GM21515 (cell line): Measurements from ENCODE around the gene MMP24.
"Not testable (repeated sequence)": the region's sequence is repeated elsewhere in the genome, so short reads cannot be mapped to it uniquely, and the experiment has no call there.

Experiments
- ATAC-seq: cut with Tn5 transposase; IDR thresholded peaks from one replicate; pipeline ENCODE4 v1.9.1; 2021; ENCODE audit not compliant: unreplicated experiment

Gene MMP24

DNA sequence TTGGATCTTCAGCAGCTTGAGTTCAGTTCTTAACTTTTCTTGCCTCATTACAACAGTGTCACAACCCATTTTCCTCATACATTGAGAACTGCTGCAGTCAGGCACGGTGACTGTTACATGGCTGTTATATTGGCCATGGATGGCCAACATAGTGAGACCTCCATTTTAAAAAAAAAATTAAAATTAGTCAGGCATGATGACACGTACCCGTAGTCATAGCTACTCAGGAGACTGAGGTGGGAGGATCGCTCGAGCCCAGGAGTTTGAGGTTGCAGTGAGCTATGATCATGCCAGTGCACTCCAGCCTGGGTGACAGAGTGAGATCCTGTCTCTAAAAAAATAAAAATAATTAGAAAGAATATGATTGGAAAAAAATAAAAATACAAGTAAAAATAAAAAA, 9.9 kb upstream of the MMP24 start:
- no peak for ATAC-seq

DNA sequence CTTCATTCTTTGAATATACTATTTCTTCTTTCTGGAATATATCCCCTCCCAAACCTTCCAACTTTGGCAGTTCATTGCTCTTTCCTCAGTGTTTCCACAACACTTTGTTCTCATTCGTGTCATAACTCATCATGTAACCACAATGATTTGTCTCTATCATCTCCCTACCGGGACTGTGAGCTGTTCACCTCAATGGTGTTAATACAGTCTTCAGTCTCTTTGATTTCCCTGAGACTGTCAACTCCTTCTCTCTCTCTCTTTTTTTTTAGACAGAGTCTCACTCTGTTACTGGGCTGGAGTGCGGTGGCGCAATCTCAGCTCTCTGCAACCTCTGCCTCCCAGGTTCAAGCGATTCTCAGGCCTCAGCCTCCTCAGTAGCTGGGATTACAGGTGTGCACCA, 2.5 kb upstream of the MMP24 start:
- no peak for ATAC-seq

DNA sequence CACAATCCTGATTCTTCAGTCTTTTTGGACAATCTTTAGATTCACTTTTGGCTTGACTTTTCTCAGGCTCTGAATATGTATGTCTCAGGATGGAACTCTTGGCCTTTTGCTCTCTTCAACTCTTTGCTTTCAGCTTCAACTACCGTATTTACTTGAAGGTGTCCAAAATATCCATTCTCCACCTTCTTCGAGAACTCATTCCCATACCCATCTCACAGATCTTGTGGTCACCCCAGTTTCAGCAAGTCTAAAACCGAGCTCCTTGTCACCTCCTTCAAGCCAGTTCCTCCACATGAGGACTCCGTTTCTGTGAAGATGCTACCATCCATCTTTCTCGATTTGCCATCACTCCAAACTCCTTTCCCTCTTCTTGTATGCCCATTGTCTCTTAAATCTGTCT, 2.0 kb upstream of the MMP24 start:
- ATAC-seq: no peak

DNA sequence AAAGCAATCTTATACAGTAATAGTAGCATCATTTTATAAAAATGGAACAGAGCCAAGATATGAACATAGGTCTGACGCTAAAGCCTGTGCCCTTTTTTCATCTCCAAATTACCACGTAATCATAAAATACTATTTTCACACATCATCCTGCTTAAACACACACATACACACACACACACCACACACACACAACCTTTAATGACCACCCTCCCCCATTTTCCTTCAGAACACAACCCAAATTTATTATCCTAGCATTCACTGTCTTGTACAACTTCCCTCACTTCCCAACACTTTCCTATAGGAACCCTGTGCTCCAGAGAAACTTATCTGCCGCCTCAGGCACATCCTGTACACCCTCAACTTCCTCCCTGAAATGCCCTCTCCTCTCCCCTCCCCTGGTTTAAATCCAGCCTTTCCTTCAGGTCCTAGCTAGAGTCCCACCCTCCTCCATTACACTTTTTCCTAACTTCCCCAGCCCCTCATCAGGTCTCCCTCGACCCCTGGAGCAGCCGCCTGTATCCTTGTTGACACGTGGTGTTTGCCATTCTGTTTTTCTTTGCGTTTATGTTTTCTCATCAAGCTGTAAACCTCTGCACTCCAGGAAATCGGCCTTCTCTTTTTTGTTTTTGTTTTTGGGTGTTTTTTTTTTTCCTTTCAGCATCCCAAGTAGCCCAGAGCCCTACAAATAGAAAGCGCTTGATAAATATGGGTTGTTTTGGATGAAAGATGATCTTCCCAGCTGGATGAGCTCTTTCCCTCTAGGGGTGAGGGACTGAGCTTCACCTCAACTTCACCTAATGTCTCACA, 968 bp upstream of the MMP24 start:
- ATAC-seq: no peak

DNA sequence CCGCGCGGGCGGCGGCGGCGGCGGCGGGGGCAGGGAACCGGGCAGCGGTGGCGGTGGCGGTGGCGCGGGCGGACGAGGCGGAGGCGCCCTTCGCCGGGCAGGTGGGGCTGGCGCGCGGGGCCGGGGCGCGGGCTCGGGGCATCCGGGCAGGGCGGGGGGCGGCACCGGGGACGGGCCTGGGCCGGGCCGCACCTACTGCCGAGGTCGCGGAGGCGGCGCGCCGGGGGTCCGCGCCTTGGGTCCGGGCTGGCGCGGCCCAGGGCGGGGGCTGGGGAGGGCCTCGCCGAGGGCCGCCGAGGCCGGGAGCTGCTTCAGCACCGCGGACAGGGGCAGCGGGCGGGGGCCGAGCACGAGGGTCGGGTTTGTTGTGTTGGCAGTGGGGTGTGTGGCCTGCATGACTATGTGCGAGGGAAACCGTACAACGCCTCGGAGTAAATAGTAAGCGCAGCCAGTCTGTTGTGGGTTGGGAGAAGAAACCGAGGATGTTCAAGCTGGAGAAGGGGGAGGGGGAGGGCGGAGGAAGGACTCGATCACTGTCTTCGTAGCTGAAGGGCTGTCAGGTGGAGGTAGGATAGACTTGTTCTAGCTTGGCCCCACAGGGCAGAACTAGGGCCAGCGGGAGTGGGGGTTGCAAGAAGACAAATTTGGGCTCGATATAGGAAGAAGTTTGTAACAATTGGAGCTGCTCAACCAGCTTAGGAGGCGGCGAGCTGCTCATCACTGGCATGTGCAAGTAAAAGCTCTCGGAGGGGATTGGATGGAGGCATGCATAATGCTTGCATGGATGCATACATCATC, 593 bp downstream of the MMP24 start:
- ATAC-seq: no peak

DNA sequence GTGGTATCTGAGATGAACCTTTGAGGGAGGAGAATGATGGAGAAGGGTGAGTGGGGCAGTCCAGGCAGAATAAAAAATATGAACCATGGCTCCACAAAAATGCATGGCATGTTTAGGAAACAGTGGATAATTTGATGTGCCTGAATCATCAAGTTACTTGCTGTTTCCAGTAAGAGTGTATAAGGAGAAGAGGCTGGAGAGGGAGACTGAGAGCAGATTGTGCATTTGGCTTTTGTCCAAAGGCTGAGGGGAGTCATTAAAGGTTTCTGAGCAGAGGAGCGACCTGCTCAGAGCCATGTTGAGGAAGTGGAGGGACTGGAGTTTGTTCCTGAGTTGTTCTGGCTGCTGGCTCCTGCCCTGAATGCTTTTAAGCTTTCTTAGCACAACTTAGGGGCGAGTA, 6.1 kb downstream of the MMP24 start:
- no peak for ATAC-seq

DNA sequence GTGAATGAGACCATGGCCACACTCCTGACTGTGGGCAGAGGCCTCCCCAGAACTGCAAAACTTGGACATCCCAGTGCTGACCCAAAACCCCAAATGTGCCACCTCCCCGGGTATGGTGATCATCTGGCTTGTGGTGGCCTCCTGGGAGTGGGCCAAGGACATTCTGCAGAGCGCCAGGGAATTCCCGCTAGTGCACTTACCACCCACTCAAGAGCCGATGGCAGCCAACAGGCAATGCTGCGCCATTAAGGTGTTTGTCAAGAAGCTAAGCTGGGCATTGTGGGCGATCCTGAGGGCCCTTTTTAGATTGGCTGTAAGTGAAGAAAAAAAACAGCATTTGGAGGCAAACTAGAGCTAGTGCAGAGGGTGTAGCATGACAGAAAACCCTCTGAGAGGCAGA, 9.4 kb downstream of the MMP24 start:
- no peak for ATAC-seq

DNA sequence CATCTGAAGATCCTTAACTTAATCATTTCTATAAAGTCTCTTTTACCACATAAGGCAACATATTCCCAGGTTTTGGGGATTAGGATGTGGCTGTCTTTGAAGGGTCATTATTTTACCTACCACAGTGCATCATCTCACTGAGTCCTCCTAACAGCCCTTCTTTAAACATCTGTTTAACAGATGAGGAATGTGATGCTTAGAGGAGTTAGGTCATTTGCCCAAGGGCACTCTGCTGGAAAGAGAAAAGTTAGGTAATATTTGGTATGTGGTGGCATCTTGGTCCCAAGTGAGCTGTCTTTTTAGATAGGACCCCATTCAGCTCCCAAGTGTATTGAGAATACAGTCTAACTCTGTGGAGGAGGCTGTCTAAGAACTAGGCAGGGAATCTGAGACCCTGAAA, 11.0 kb downstream of the MMP24 start:
- no peak for ATAC-seq

DNA sequence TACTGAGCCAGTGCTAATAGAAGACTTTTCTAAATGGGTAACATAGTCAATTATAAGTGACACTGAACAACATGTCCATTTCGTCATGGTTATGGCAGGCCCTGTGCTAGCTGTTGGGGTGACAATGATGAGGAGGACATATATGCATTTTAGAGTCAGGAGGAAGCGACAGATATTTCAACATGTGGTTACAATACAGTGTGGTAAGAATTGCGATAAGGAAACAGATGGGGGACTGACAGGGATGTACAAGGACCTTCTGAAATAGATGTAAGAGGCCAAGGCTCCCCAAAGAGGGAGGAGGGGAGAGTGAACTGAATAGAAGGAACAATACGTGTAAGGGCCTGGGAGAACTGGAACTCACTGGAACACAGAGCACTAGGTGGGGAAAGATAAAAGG, 11.7 kb downstream of the MMP24 start:
- ATAC-seq: no peak

DNA sequence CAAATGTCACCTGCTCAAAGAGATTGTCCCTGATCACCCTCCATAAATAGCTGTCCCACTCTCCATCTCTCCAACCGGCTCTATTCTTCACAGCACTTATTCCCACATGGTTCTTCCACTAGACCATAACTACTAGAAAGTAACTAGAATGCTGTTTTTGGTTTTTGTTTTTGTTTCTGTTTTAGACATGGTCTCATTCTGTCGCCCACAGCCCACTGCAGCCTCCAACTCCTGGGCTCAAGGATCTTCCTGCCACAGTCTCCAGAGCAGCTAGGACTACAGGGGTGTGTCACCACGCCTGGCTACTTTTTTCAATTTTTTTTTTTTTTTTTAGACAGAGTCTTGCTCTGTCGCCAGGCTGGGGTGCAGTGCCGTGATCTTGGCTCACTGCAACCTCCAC, 12.2 kb downstream of the MMP24 start:
- no peak for ATAC-seq

DNA sequence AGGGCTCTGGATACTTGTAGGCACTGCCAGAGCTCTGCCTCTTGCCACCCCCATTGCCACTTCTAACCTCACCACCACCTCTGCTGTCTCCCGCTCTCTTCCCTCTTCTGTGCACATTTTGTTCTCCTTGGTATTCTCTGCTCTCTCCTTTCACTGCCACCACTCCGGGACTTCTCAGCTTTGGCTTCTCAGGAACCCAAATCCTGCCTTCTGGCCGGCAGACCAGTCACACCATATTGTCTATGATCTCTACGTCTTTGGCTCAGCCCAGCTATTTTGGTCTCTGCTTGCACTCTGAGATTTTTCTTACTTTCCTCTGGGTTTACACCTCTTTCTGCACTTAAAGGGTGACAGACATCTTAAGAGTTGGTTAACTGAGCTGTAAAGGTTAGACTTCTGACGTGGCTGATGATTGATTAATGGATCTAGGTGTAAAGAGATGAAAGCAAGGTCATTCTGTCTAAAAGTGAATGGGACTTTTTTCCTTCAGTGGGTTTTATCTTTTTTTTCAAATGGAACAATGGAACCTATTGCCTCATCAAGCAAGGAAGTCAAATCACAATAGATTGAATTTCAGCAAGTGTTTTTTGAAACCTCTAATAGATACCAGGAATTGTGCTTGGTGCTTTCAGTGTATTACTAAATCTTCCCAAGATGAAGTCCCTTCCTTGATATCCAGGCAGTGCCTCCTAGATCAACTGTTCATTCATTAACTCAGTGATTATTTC, 13.8 kb downstream of the MMP24 start:
- ATAC-seq: no peak

DNA sequence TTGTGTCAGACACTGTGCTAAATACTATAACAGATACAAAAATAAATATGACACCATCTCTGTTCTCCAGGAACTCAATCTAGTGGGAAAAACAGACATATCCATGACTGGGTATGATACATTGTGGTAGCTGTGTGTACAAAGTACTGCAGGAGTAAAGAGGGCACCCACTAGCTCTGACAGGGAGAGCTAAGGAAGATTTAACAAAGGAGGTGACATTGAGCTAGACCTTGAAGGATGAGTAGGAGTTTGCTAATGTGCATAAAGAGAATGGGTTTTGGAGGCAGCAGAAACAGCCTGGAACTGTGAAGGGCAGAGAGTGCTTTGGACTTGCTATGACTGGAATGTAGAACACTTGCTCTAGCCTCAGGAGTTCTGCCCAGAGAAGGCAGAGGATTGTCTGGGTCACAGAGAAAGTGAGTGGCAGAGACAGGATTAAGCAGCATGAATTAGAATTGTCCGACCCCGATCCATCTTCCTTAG, 14.4 kb downstream of the MMP24 start:
- ATAC-seq: no peak

DNA sequence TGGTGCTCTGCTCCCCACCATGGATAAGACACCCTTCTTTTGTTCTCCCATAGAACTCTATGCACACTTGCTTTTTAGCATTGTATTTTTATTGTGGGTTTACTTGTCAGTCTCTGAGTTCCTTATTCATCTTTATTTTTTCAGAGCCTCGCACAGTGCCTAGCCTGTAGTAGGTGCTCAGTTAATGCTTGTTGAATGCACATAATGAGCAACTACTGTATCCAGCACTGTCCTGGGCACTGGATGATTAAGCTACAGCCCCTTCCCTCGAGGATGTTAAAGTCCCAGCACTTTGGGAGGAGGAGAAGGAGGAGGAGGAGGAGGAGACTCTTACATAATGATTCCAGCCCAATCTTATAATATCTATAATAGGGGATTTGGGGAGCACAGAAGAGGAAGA, 16.8 kb downstream of the MMP24 start:
- no peak for ATAC-seq

DNA sequence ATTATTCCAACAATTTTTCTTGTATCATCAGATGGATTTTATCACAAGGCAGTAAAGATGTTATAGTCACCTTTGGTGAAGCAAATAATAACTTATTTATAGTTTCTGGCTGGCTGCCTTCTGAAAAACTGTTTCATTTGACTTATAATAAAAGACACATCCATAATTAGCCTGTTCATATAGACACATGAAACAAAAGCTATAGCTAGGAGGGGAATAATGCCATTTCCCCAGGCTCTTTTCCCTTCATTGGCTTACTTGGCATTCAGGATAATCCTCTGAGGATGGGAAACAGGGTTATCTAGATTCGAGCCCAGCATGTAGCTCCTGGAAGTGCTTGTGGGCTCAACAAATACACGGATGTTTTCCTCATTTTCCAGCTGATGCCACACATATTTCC, 17.5 kb downstream of the MMP24 start:
- ATAC-seq: no peak

DNA sequence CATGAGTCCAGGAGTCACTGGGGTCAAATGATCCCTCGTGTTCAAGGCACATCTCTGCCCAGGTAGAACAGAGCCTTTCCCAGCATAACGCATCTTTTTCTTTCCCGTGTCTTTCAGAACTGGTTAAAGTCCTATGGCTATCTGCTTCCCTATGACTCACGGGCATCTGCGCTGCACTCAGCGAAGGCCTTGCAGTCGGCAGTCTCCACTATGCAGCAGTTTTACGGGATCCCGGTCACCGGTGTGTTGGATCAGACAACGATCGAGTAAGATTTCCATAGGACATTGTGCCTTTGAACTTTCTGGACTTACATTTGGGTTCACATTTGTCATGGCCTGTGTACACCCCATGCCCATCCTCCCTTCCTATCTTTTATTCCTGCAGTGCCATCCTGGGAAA, 20.2 kb downstream of the MMP24 start:
- no peak for ATAC-seq

DNA sequence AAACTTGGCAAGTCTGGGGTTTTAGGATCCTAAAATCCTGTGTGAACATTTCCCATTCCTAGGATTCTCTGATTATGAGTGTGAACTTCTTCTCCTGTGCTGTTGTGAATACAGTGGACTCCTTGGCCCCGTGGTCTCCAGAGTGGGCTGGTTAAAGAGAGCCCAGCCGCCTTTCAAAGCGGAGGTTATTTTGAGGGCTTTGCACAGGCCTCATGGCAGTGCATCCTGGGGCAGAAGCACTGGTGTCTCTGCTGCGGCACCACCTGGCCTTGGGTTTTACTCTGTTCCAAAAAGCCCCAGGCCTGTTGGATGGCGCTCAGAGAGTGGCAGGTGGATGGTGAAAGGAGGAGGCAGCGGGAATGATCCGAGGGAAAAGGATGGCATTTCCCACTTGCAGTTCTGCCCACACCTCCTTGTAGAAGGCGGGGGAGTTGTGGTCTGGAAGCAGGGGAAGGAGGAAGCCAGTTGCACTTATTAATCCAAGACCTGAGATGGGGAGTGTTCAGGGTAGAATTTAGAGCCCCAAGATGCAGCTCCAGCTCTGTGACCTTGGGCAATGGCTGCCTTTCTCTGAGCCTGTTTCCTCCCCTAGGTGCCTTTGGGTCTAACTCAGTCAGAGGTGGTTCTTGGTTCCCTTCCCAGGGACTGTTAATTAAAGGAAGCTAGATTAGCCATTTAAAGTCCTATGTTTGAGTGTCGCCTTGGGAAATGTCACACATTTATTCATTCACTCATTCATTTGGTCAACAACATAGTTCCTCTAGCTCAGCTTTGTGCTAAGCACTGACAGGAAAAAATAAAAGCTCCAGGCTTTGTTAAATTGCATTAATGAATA, 22.4 kb downstream of the MMP24 start:
- ATAC-seq: no peak

DNA sequence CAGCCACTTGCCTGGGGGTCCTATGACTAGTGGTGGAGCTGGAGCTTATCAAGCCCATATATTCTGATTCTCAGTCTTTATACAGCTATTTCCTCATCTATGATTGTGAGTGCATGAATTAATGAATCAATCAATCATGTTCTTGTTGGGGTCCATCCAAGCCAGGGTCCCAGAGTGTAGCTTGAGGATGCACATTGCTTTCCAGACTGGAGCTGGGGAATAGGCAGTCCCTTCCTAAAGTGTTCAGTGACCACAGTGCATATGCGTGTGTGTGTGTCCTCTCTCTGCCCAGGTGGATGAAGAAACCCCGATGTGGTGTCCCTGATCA, 25.1 kb downstream of the MMP24 start:
- no peak for ATAC-seq

DNA sequence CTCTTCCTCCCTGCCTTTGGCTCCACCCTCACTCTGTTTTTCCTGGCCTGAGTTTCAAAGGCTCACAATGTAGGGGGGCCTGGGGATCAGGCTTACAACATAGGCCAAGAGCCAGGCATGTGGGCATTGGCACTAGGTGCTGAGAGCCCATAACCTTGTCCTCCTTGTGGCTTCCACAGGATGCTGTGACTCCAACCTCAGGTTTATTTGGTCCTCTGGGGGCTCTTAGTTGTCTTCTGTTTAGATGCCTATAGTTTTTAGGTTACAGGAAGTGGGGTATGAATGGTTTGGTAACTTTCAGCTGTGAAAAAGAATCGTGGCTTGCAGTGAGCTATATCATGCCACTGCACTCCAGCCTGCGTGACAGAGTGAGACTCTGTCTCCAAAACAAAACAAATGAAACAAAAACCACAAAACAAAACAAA, 25.6 kb downstream of the MMP24 start:
- ATAC-seq: peak; percentile 61

DNA sequence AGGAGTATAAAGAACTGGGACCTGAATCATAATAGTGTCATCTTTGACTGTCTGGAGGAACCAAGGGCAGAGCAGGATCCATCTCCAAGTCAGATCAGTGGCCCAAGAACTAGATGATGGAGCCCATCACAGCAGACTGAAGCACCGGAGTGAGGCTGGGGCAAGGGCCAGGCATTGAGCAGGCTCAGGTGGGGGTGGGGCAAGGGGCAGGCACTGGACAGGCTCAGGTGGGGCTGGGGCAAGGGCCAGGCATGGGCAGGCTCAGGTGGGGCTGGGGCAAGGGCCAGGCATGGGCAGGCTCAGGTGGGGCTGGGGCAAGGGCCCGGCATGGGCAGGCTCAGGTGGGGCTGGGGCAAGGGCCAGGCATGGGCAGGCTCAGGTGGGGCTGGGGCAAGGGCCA, 26.1 kb downstream of the MMP24 start:
- not testable (repeated sequence) for ATAC-seq

DNA sequence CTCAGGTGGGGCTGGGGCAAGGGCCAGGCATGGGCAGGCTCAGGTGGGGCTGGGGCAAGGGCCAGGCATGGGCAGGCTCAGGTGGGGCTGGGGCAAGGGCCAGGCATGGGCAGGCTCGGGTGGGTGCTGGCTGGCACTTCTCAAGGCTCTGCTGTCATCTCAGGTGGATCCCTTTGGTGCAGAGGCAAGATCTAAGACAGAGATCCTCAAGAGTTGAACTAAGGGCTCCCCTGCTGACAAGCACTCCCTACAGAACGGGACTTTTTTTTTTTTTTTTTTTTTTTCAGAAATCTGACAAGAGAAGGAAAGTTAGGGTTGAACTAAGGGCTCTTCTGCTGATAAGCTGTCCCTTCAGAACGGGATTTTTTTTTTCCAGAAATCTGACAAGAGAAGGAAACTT, 26.5 kb downstream of the MMP24 start:
- ATAC-seq: no peak

DNA sequence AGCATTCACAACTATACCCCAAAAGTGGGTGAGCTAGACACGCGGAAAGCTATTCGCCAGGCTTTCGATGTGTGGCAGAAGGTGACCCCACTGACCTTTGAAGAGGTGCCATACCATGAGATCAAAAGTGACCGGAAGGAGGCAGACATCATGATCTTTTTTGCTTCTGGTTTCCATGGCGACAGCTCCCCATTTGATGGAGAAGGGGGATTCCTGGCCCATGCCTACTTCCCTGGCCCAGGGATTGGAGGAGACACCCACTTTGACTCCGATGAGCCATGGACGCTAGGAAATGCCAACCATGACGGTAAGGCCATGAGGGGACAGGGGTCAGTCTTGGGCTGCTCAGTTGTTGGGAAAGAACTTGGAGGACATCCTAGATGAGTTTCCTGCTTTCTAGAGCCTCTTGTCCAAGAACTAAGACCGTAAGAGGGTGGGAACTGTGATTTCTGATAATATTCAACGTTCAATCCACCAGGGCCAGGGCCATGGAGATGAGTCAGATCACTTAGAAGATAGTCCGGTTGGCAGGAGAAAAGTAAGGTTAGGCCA, 28.0 kb downstream of the MMP24 start:
- ATAC-seq: no peak
